ENCODE measurements around the gene GRB10. TPM values are rescaled to one million over a fixed set of nuclear protein-coding genes. Genes with fewer than 3 reads are reported as not detected.

GRB10 gene
- total and polyA plus RNA-seq, 2 experiments from 2014 or later = 35.0 to 154 TPM

DNA sequence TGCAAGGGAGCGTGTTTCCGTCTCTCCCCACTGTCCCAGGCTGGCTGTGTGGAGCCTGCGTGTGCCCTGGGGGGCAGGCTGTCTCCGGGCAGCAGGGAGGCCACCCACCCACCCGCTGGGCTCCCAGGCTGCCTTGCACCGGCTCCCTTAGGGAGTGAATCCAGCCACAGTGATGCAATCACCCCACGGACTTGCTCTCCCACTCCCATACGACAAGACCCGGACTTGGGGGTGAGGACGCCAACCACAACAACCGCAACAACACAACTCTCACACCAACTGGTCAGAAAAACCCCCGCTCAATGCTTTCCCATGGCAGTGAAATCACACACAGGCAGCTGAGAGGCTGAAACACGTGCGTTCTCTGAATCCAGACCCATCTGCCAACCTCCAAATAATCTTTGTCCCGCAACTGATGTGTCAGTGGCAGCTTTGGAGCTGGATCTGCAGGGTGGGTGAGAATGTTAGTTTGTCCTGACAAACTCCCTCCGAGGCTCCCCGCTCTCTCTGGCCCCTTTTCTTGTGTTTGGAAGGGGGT, 154.8 kb downstream of the GRB10 start (continued):
- TF ChIP-seq STAT1 (IDR thresholded peaks at IDR 0.05; ENCODE audit: unreplicated experiment) (no peak), ZNF114 (CRISPR knock-in tag; IDR thresholded peaks at IDR 0.05) (no peak), NANOG (IDR thresholded peaks at IDR 0.05; ENCODE audit: borderline replicate concordance) (no peak), JUNB (IDR thresholded peaks at IDR 0.05; ENCODE audit: unreplicated experiment) (no peak), CREB1 (CRISPR knock-in tag; IDR thresholded peaks at IDR 0.05; ENCODE audit: low read depth) (no peak), EZH2phosphoT487 (IDR thresholded peaks at IDR 0.05; ENCODE audit: unreplicated experiment) (no peak), EZH2 (IDR thresholded peaks at IDR 0.05; ENCODE audit: low read depth, unreplicated experiment) (no peak), POLR2AphosphoS5 (IDR thresholded peaks at IDR 0.05; ENCODE audit: low read depth) (no peak)
- TF ChIP-seq, protein P1, sequence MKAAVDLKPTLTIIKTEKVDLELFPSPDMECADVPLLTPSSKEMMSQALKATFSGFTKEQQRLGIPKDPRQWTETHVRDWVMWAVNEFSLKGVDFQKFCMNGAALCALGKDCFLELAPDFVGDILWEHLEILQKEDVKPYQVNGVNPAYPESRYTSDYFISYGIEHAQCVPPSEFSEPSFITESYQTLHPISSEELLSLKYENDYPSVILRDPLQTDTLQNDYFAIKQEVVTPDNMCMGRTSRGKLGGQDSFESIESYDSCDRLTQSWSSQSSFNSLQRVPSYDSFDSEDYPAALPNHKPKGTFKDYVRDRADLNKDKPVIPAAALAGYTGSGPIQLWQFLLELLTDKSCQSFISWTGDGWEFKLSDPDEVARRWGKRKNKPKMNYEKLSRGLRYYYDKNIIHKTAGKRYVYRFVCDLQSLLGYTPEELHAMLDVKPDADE (IDR thresholded peaks at IDR 0.05) = no peak

DNA sequence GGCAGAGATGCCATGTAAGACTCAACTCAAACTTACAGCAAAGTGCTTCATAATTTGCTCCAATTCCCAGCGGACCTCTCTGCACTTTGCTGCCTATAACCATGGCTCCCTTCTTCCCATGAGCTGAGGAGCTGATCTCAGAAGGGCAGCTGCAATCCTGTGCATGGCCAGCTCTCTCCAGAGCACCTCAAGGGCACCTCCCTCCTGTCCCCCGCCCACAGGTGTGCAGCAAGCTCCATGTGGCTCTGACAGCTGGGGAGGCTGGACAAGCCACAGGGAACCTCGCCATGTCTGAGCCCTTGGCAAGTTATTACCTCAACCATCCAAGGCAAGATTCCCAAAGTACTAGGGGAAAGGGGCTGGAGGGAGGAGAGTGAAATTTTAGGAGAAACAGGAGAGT, 156.4 kb downstream of the GRB10 start:
- Mint-ChIP-seq H3K4me1 (peaks cover 32% of the 10 kb centered on the region), H3K27me3 (ENCODE audit: insufficient read depth, low read depth, poor library complexity) (peaks cover 11% of the 10 kb centered on the region), H3K36me3 (ENCODE audit: low read depth) (peaks cover 14% of the 10 kb centered on the region), H3K27ac (no peak overlapping the region), H3K9me3 (no peaks in the 10 kb centered on the region), H3K4me3 (no peak overlapping the region)
- Histone ChIP-seq H3K27me3 (ENCODE audit: insufficient read depth) (no peaks in the 10 kb centered on the region), H4K20me1 (replicated peaks; ENCODE audit: insufficient read depth) (peaks cover 24% of the 10 kb centered on the region), H3K36me3 (ENCODE audit: insufficient read depth) (no peaks in the 10 kb centered on the region), H3K9me2 (ENCODE audit: insufficient read depth) (no peaks in the 10 kb centered on the region), H3K79me2 (replicated peaks; ENCODE audit: insufficient read depth) (peaks cover 36% of the 10 kb centered on the region), H3K4me2 (no peak overlapping the region), H3K27ac (ENCODE audit: low read depth) (no peak overlapping the region), H3K4me1 (ENCODE audit: insufficient read depth) (peaks cover 7% of the 10 kb centered on the region), H2AFZ (no peak overlapping the region), H3F3A (replicated peaks; ENCODE audit: low read depth) (no peaks in the 10 kb centered on the region), H3K4me3 (no peak overlapping the region)
- ATAC-seq = no peak
- DNase-seq (ENCODE audit: low spot score) = no peak
- TF ChIP-seq, protein P1 (IDR thresholded peaks at IDR 0.05) = no peak
- no peak for TF ChIP-seq ZNF331 (CRISPR knock-in tag; IDR thresholded peaks at IDR 0.05; ENCODE audit: low read depth)
- no peak for TF ChIP-seq ZNF114 (CRISPR knock-in tag; IDR thresholded peaks at IDR 0.05)
- no peak for TF ChIP-seq ZNF462 (CRISPR knock-in tag; IDR thresholded peaks at IDR 0.05)
- no peak for TF ChIP-seq EZH2 (IDR thresholded peaks at IDR 0.05; ENCODE audit: low read depth, unreplicated experiment)
- TF ChIP-seq, protein P2, sequence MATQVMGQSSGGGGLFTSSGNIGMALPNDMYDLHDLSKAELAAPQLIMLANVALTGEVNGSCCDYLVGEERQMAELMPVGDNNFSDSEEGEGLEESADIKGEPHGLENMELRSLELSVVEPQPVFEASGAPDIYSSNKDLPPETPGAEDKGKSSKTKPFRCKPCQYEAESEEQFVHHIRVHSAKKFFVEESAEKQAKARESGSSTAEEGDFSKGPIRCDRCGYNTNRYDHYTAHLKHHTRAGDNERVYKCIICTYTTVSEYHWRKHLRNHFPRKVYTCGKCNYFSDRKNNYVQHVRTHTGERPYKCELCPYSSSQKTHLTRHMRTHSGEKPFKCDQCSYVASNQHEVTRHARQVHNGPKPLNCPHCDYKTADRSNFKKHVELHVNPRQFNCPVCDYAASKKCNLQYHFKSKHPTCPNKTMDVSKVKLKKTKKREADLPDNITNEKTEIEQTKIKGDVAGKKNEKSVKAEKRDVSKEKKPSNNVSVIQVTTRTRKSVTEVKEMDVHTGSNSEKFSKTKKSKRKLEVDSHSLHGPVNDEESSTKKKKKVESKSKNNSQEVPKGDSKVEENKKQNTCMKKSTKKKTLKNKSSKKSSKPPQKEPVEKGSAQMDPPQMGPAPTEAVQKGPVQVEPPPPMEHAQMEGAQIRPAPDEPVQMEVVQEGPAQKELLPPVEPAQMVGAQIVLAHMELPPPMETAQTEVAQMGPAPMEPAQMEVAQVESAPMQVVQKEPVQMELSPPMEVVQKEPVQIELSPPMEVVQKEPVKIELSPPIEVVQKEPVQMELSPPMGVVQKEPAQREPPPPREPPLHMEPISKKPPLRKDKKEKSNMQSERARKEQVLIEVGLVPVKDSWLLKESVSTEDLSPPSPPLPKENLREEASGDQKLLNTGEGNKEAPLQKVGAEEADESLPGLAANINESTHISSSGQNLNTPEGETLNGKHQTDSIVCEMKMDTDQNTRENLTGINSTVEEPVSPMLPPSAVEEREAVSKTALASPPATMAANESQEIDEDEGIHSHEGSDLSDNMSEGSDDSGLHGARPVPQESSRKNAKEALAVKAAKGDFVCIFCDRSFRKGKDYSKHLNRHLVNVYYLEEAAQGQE (IDR thresholded peaks at IDR 0.05; ENCODE audit: unreplicated experiment) = no peak
- TF ChIP-seq NANOG (IDR thresholded peaks at IDR 0.05; ENCODE audit: borderline replicate concordance) = no peak
- TF ChIP-seq STAT1 (IDR thresholded peaks at IDR 0.05; ENCODE audit: unreplicated experiment) = no peak
- TF ChIP-seq POLR2AphosphoS5 (IDR thresholded peaks at IDR 0.05; ENCODE audit: low read depth) = no peak
- TF ChIP-seq CREB1 (CRISPR knock-in tag; IDR thresholded peaks at IDR 0.05; ENCODE audit: low read depth) = no peak

All from GM23338 (cell line).